ENCODE results near the gene AFF3.

The AFF3 gene

GRCh38 chr2:99877963-99878362 is 264.4 kb downstream of the AFF3 start:
- in situ Hi-C loops (cut with MboI; ENCODE audit: low sequenced_read_pairs, unreplicated experiment): no loop called here
- DNase-seq (ENCODE audit: low spot score): no peak
- TF ChIP-seq CTCF (IDR thresholded peaks at IDR 0.05; ENCODE audit: borderline replicate concordance, control extremely low read depth, extremely low read depth, insufficient read depth, missing control alignments): no peak

DNA sequence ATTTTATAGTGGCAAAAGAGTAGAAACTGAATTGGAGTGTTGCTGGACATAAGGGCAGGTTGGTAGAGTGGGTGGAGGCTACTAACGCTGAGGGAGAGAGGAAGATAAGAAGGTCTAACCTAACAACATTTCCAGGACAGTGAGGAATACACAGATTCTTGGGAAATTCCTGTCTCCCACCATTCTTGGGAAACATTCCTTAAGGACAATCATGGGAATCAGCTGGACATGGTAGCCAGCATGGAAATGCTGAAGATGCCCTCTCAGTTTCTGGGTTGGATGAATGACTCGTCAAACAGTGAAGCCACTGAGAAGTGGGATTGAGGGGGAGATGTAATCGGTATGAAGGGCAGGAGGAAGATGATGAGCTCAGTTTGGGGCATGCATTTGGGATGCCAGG is 265.4 kb downstream of the AFF3 start:
- in situ Hi-C loops (cut with MboI; ENCODE audit: low sequenced_read_pairs, unreplicated experiment): no loop called here
- DNase-seq (ENCODE audit: low spot score): no peak
- TF ChIP-seq CTCF (IDR thresholded peaks at IDR 0.05; ENCODE audit: borderline replicate concordance, control extremely low read depth, extremely low read depth, insufficient read depth, missing control alignments): no peak

GRCh38 chr2:99875627-99876201 is 266.7 kb downstream of the AFF3 start:
- TF ChIP-seq CTCF (IDR thresholded peaks at IDR 0.05; ENCODE audit: borderline replicate concordance, control extremely low read depth, extremely low read depth, insufficient read depth, missing control alignments): no peak
- no peak for DNase-seq (ENCODE audit: low spot score)
- in situ Hi-C loops (cut with MboI; ENCODE audit: low sequenced_read_pairs, unreplicated experiment): no loop called here

DNA sequence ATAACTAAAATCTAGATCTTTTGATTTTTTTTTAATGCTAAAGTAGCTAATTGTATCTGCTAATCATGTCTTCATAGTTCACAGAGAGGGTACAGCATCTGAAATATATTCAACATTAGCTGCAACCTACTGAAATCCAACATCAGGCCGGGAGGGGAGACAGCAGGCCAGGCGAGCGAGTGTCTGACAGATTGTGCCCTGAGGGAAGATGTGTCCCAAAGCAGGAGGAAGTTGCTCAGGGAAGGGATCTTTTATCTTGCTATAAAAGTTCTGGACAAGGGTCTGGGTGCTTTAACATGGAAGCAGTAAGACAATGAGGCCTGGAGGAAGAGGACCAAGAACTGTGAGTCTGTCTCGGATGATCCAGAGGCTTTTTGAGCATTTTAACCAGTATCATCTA is 274.1 kb downstream of the AFF3 start:
- no peak for TF ChIP-seq CTCF (IDR thresholded peaks at IDR 0.05; ENCODE audit: borderline replicate concordance, control extremely low read depth, extremely low read depth, insufficient read depth, missing control alignments)
- DNase-seq (ENCODE audit: low spot score): no peak
- in situ Hi-C loops (cut with MboI; ENCODE audit: low sequenced_read_pairs, unreplicated experiment): no loop called here

DNA sequence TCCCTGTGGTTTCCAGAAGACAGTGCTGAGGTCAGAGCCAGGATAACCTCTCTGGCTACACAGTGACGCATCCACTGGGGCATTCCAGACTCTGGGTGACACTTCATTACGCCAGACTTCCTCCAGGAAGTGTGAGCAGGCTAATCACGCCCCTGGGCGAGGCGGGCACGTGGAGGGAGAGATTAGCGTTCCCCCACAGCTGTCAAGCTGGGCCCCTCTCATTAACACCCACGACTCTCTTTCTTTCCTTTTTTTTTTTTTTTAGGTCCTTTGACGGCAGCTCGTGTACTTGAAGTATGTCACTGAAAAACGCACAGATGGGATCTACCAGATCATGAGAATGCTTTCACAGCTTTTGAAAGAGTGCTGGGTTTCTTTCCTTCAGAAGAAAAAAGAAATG is 274.6 kb downstream of the AFF3 start:
- in situ Hi-C loops (cut with MboI; ENCODE audit: low sequenced_read_pairs, unreplicated experiment): no loop called here
- TF ChIP-seq CTCF (IDR thresholded peaks at IDR 0.05; ENCODE audit: borderline replicate concordance, control extremely low read depth, extremely low read depth, insufficient read depth, missing control alignments): no peak
- no peak for DNase-seq (ENCODE audit: low spot score)

DNA sequence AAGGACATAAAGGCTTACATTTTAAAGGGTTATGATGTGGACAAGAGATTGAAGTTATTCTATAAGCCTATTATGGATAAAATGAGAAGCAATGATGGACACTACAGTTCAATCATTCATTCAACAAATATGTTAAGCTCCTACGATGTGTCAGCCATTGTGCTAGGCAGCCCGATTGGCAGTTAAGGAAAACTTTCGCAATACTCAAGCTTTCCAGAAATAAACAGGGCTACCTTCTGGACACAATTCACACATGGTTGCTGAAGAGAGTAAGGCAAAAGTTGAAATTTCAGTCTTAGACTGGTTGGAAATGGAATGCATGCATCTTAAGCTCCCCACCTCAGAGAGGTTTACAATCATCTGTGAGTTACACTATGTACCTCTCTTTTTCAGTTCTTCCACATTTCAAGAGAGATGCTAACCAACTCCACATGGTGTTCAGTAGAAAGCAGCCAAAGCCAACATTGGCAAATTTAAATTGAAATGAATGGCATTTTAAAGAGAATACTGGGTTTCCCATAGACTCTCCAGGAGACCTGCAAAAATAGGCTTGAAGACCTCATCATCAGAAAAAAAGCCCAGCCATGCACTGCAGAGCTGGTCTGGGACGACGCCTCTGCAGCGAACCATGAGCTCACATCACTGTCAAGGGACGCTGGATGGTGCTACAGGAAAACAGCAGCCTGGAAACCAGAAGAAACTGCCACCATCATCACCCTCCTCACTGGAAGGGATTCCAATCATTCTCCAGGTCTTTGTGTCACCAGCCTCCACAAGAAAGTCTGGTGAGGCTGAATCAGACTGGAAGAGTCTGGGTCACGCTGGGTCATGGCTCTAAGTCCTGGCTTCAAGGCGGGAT is 276.3 kb downstream of the AFF3 start:
- in situ Hi-C loops (cut with MboI; ENCODE audit: low sequenced_read_pairs, unreplicated experiment): no loop called here

More for the DNA sequence above, 276.3 kb downstream of the AFF3 start:
- no peak for TF ChIP-seq CTCF (IDR thresholded peaks at IDR 0.05; ENCODE audit: borderline replicate concordance, control extremely low read depth, extremely low read depth, insufficient read depth, missing control alignments)
- no peak for DNase-seq (ENCODE audit: low spot score)

All from GM13976 (cell line).